ENCODE measurements around the gene MYO9B. TPM values are rescaled to one million over a fixed set of nuclear protein-coding genes. Genes with fewer than 3 reads are reported as not detected.

The MYO9B gene
- total and polyA plus RNA-seq, 2 of the 13 experiments (the other 11 are each of a cell fraction or from before 2014, with no cell fraction given): 18.0 to 18.3 TPM

DNA sequence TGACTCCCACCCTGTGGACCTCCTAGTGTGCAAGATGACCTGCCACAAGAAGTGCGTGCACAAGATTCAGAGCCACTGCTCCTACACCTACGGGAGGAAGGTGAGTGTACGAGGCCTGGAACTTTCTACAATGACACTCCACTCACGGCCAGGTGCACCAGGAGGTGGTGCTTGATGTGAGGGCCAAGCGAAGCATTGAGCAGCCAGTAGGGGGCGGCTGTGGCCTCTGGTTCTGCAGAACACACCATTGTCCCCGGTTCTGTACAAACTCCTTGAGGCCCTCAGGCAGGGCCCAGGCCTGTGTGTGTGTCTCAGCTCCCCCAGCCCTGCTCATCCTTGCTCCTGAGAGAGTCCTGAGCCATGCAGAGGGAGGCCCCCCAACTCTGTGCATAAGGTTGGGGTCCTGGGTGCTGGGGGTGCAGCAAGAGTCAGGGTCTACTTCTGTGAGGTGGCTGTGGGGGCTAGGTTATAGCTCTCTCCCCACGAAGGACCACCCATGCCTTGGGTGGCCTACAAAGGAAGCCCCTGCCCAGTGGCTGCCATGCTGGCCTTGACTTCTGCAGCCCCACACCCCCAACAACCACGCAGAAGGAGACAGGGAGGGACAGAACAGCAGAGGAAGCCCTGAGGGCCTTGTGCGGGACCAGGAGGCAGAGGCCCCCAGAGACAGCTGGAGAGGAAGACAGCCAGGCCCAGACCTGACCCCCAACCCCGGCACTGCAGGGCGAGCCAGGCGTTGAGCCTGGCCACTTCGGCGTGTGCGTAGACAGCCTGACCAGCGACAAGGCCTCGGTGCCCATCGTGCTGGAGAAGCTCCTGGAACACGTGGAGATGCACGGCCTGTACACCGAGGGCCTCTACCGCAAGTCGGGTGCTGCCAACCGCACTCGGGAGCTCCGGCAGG lies 129.9 kb downstream of the MYO9B start (continued):
- TF ChIP-seq, protein P1, sequence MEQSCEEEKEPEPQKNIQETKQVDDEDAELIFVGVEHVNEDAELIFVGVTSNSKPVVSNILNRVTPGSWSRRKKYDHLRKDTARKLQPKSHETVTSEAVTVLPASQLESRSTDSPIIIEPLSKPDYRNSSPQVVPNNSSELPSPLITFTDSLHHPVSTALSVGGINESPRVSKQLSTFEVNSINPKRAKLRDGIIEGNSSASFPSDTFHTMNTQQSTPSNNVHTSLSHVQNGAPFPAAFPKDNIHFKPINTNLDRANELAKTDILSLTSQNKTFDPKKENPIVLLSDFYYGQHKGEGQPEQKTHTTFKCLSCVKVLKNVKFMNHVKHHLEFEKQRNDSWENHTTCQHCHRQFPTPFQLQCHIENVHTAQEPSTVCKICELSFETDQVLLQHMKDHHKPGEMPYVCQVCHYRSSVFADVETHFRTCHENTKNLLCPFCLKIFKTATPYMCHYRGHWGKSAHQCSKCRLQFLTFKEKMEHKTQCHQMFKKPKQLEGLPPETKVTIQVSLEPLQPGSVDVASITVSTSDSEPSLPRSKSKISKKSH (CRISPR knock-in tag; IDR thresholded peaks at IDR 0.05; ENCODE audit: borderline replicate concordance): peak; percentile 34; the same call in 1 of the 2 replicates
- TF ChIP-seq CHD4 (IDR thresholded peaks at IDR 0.05; ENCODE audit: borderline replicate concordance, low read length) (no peak), PCBP2 (optimal IDR thresholded peaks at IDR 0.05; ENCODE audit: low read depth, low read length, poor library complexity, severe bottlenecking) (no peak), ZNF678 (CRISPR knock-in tag; IDR thresholded peaks at IDR 0.05) (no peak), ZNF652 (CRISPR knock-in tag; IDR thresholded peaks at IDR 0.05; ENCODE audit: borderline replicate concordance, low read depth) (no peak), ZNF75D (CRISPR knock-in tag; IDR thresholded peaks at IDR 0.05; ENCODE audit: borderline replicate concordance) (no peak), FOSL2 (CRISPR knock-in tag; IDR thresholded peaks at IDR 0.05) (peak; percentile 13; the same call in 1 of the 2 replicates), STAG1 (CRISPR knock-in tag; IDR thresholded peaks at IDR 0.05) (peak; percentile 88), EHMT2 (IDR thresholded peaks at IDR 0.05; ENCODE audit: borderline replicate concordance, low read depth, low read length) (no peak), HIVEP1 (CRISPR knock-in tag; IDR thresholded peaks at IDR 0.05) (no peak), ZNF138 (CRISPR knock-in tag; IDR thresholded peaks at IDR 0.05; ENCODE audit: low read depth) (no peak), GABPA (IDR thresholded peaks at IDR 0.05; ENCODE audit: low read depth, low read length) (no peak), GABPA (CRISPR knock-in tag; IDR thresholded peaks at IDR 0.05; ENCODE audit: low read depth) (no peak), ETV5 (CRISPR knock-in tag; IDR thresholded peaks at IDR 0.05; ENCODE audit: borderline replicate concordance) (0 out of 2 replicates have a peak, but pooled peaks have one; percentile 32), EEA1 (CRISPR knock-in tag; IDR thresholded peaks at IDR 0.05; ENCODE audit: borderline replicate concordance) (no peak), ZNF768 (CRISPR knock-in tag; IDR thresholded peaks at IDR 0.05) (no peak), HOXA3 (CRISPR knock-in tag; IDR thresholded peaks at IDR 0.05) (0 out of 2 replicates have a peak, but pooled peaks have one; percentile 18)
- TF ChIP-seq, protein P2, sequence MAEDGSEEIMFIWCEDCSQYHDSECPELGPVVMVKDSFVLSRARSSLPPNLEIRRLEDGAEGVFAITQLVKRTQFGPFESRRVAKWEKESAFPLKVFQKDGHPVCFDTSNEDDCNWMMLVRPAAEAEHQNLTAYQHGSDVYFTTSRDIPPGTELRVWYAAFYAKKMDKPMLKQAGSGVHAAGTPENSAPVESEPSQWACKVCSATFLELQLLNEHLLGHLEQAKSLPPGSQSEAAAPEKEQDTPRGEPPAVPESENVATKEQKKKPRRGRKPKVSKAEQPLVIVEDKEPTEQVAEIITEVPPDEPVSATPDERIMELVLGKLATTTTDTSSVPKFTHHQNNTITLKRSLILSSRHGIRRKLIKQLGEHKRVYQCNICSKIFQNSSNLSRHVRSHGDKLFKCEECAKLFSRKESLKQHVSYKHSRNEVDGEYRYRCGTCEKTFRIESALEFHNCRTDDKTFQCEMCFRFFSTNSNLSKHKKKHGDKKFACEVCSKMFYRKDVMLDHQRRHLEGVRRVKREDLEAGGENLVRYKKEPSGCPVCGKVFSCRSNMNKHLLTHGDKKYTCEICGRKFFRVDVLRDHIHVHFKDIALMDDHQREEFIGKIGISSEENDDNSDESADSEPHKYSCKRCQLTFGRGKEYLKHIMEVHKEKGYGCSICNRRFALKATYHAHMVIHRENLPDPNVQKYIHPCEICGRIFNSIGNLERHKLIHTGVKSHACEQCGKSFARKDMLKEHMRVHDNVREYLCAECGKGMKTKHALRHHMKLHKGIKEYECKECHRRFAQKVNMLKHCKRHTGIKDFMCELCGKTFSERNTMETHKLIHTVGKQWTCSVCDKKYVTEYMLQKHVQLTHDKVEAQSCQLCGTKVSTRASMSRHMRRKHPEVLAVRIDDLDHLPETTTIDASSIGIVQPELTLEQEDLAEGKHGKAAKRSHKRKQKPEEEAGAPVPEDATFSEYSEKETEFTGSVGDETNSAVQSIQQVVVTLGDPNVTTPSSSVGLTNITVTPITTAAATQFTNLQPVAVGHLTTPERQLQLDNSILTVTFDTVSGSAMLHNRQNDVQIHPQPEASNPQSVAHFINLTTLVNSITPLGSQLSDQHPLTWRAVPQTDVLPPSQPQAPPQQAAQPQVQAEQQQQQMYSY (CRISPR knock-in tag; IDR thresholded peaks at IDR 0.05): no peak
- TF ChIP-seq, protein P3, sequence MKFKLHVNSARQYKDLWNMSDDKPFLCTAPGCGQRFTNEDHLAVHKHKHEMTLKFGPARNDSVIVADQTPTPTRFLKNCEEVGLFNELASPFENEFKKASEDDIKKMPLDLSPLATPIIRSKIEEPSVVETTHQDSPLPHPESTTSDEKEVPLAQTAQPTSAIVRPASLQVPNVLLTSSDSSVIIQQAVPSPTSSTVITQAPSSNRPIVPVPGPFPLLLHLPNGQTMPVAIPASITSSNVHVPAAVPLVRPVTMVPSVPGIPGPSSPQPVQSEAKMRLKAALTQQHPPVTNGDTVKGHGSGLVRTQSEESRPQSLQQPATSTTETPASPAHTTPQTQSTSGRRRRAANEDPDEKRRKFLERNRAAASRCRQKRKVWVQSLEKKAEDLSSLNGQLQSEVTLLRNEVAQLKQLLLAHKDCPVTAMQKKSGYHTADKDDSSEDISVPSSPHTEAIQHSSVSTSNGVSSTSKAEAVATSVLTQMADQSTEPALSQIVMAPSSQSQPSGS (CRISPR knock-in tag; IDR thresholded peaks at IDR 0.05): no peak
